CD14-positive monocyte (primary cell): Measurements from ENCODE around the gene NDST1. TPM values are rescaled to one million over a fixed set of nuclear protein-coding genes. Genes with fewer than 3 reads are reported as not detected.

Experiments
- DNase-seq, 3 donors: peaks; one replicate each; pipeline ENCODE4 v3.0.0-alpha.2; 2011 to 2022
- H2AFZ ChIP-seq: 2 replicates; pipeline ENCODE4 v1.6.0; 2012; ENCODE audit warnings: mild to moderate bottlenecking, low read depth, low read length, inconsistent platforms; ENCODE audit not compliant: insufficient read depth, poor library complexity, severe bottlenecking
- H3K27ac ChIP-seq, 2 donors: 1 replicate in 1 of 2; 2 replicates in 1 of 2; pipeline ENCODE4 v1.5.1; 2012 to 2013; ENCODE audit warnings: low read length in 2 of 2, control low read depth in 1 of 2, inconsistent platforms in 1 of 2, low read depth in 1 of 2, mild to moderate bottlenecking in 1 of 2
- H3K27me3 ChIP-seq, 2 donors: one replicate each; pipeline versions ENCODE4 v1.6.0 to v1.6.1; 2011 to 2013; ENCODE audit warnings: low read length in 2 of 2; ENCODE audit not compliant: control insufficient read depth in 2 of 2, insufficient read depth in 2 of 2
- H3K36me3 ChIP-seq, 2 donors: replicated peaks in 1 of 2; 1 replicate in 1 of 2; 2 replicates in 1 of 2; pipeline versions ENCODE4 v1.5.1 to v1.6.1; 2012 to 2013; ENCODE audit warnings: low read length in 2 of 2, control low read depth in 1 of 2, inconsistent platforms in 1 of 2, mild to moderate bottlenecking in 1 of 2; ENCODE audit not compliant: insufficient read depth in 2 of 2, control insufficient read depth in 1 of 2
- H3K4me1 ChIP-seq, 2 donors: 1 replicate in 1 of 2; 2 replicates in 1 of 2; pipeline versions ENCODE4 v1.5.1 to v1.6.1; 2012 to 2013; ENCODE audit warnings: low read length in 2 of 2, control low read depth in 1 of 2, inconsistent platforms in 1 of 2, mild to moderate bottlenecking in 1 of 2, moderate library complexity in 1 of 2; ENCODE audit not compliant: insufficient read depth in 2 of 2, control insufficient read depth in 1 of 2
- H3K4me2 ChIP-seq: replicated peaks from 2 replicates; pipeline ENCODE3; 2012; ENCODE audit warnings: low read length, moderate library complexity, mild to moderate bottlenecking; ENCODE audit not compliant: poor library complexity, severe bottlenecking; ENCODE audit errors: extremely low read depth
- H3K4me3 ChIP-seq, 3 experiments: fragments of 200-600 bp in 1 of 3; sonication (generic) in 1 of 3; replicated peaks in 1 of 3; 1 replicate in 2 of 3; 2 replicates in 1 of 3; pipeline ENCODE4 v1.5.1; 2011 to 2013; ENCODE audit warnings: low read length in 3 of 3, mild to moderate bottlenecking in 3 of 3, control low read depth in 2 of 3, low read depth in 2 of 3, inconsistent platforms in 1 of 3, moderate library complexity in 1 of 3
- H3K79me2 ChIP-seq: 2 replicates; pipeline ENCODE4 v1.6.0; 2012; ENCODE audit warnings: mild to moderate bottlenecking, control low read depth, inconsistent platforms, low read length, moderate library complexity; ENCODE audit not compliant: insufficient read depth
- H3K9ac ChIP-seq: 2 replicates; pipeline ENCODE4 v1.6.0; 2017; ENCODE audit warnings: low read length, mild to moderate bottlenecking; ENCODE audit not compliant: insufficient read depth, poor library complexity, severe bottlenecking
- H3K9me3 ChIP-seq, 2 donors: replicated peaks in 1 of 2; 1 replicate in 1 of 2; 2 replicates in 1 of 2; pipeline versions ENCODE4 v1.5.1 to v1.6.1; 2012 to 2013; ENCODE audit warnings: low read length in 2 of 2, control low read depth in 1 of 2; ENCODE audit not compliant: control insufficient read depth in 1 of 2, insufficient read depth in 1 of 2
- H4K20me1 ChIP-seq: 2 replicates; pipeline ENCODE4 v1.6.0; 2012; ENCODE audit warnings: mild to moderate bottlenecking, low read length, control low read depth, moderate library complexity; ENCODE audit not compliant: insufficient read depth
- H3K27ac Mint-ChIP-seq, 7 donors: one replicate each; pipeline ENCODE4 v1.8.0; 2020; ENCODE audit warnings: mild to moderate bottlenecking in 7 of 7, mixed read lengths in 7 of 7, moderate library complexity in 6 of 7, inconsistent platforms in 2 of 7
- H3K27me3 Mint-ChIP-seq, 3 donors: one replicate each; pipeline ENCODE4 v1.8.0; 2021 to 2022; ENCODE audit warnings: low read depth in 3 of 3, mild to moderate bottlenecking in 3 of 3, mixed read lengths in 3 of 3, moderate library complexity in 3 of 3, inconsistent platforms in 1 of 3
- H3K36me3 Mint-ChIP-seq, 2 donors: one replicate each; pipeline ENCODE4 v1.8.0; 2020; ENCODE audit warnings: mixed read lengths in 2 of 2, inconsistent platforms in 1 of 2, mild to moderate bottlenecking in 1 of 2
- H3K4me1 Mint-ChIP-seq: one replicate; pipeline ENCODE4 v1.8.0; 2020; ENCODE audit warnings: mild to moderate bottlenecking, mixed read lengths
- H3K4me3 Mint-ChIP-seq, 2 donors: one replicate each; pipeline ENCODE4 v1.8.0; 2020; ENCODE audit warnings: mild to moderate bottlenecking in 2 of 2, mixed read lengths in 2 of 2, moderate library complexity in 1 of 2
- H3K9me3 Mint-ChIP-seq, 7 donors: one replicate each; pipeline ENCODE4 v1.8.0; 2020 to 2022; ENCODE audit warnings: mixed read lengths in 7 of 7, mild to moderate bottlenecking in 6 of 7, moderate library complexity in 6 of 7, inconsistent platforms in 2 of 7
- WGBS: methylation state at CpG from one replicate; pipeline ENCODE4 v1.1.5; 2013; ENCODE audit warnings: missing lambda C conversion rate; ENCODE audit not compliant: insufficient coverage; 5-methylcytosine and 5-hydroxymethylcytosine counted together
- intact Hi-C, 2 donors: fragments of 100-400 bp; cut with micrococcal nuclease; formaldehyde crosslinking; loops; one replicate each; pipeline versions ENCODE4 v1.15.0 to v1.15.1; 2023
- polyA plus RNA-seq, 3 donors: library from polyadenylated mRNA; depleted of rRNA in 1 of 3; unstranded in 2 of 3; stranded (reverse) in 1 of 3; fragments of 300-500 nt in 2 of 3; fragments of >200 nt in 1 of 3; fragmentation: Illumina TruSeq in 2 of 3; gene quantifications; 1 replicate in 2 of 3; 2 replicates in 1 of 3; pipeline ENCODE4 v1.2.3, GENCODE V29; 2012 to 2021
- TF ChIP-seq, protein P1 (sequence below): fragments of 200-600 bp; IDR thresholded peaks from one replicate; pipeline ENCODE4 v1.8.0; 2022; ENCODE audit warnings: antibody characterized with exemption, mild to moderate bottlenecking

The NDST1 gene
- polyA plus RNA-seq, 3 donors, result 7.0 to 18.9 (median 7.5) TPM

DNA sequence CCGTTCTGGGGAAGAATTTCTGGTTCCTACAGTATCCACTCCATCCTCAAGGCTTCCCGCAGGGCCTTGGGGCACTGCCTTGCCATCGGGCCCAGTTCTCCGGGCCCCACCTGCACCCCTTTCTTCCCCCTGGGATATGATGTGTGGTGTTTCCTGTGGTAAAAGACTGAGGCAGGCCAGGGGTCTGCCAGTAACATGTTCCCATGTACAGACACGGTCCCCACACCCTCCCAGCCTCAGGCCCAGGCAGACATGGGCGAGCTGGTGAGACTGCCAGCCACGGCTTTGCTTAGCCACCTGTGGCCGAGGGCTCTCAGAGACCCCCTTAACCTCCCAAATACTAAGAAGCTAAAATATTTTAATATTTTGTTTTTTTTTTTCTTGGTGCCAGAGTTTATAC, 46.0 kb downstream of the NDST1 start:
- H3K27me3 Mint-ChIP-seq, result peaks cover 0 to 3% (median 0%) of the 10 kb centered on the region in 3 donors

DNA sequence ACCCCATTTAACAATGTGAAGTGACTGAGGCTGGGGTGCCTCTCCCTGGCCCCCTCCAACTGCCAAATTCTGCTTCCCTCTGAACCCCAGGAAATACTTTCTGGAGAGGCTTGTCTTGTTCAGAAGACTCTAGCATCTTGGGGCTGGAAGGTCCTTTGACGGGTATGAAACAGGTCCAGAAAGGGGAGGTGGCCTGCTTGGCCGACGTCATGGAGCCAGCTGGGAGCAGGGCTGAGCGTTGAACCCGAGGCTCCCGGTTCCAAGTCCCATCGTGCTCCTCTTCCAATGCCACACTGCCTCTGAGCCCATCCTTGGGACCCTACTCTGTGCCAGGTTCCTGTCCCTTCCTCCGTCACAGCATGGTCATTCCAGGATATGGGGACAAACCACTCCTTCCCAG, 46.9 kb downstream of the NDST1 start:
- Histone ChIP-seq H3K27ac (no peak overlapping the region), H3K9ac (no peak overlapping the region), H3K9me3 (no peaks in the 10 kb centered on the region), H3K4me1 (no peaks in the 10 kb centered on the region), H2AFZ (no peak overlapping the region), H3K27me3 (no peaks in the 10 kb centered on the region), H3K4me2 (no peak overlapping the region), H3K4me3 (no peak overlapping the region), H4K20me1 (no peaks in the 10 kb centered on the region), H3K79me2 (no peaks in the 10 kb centered on the region), H3K36me3 (peaks cover 69 to 70% of the 10 kb centered on the region in 2 donors)
- intact Hi-C loops, result loop anchor here in 1 of 2 donors (5.0 kb wide), 1 partner anchor 102 kb away; no protein-coding TSS in a partner anchor
- peaks cover 65 to 68% of the 10 kb centered on the region in 2 donors for H3K36me3 Mint-ChIP-seq
- peaks cover 0 to 2% (median 0%) of the 10 kb centered on the region in 7 donors for H3K9me3 Mint-ChIP-seq
- H3K4me1 Mint-ChIP-seq, result no peaks in the 10 kb centered on the region
- TF ChIP-seq, protein P1, sequence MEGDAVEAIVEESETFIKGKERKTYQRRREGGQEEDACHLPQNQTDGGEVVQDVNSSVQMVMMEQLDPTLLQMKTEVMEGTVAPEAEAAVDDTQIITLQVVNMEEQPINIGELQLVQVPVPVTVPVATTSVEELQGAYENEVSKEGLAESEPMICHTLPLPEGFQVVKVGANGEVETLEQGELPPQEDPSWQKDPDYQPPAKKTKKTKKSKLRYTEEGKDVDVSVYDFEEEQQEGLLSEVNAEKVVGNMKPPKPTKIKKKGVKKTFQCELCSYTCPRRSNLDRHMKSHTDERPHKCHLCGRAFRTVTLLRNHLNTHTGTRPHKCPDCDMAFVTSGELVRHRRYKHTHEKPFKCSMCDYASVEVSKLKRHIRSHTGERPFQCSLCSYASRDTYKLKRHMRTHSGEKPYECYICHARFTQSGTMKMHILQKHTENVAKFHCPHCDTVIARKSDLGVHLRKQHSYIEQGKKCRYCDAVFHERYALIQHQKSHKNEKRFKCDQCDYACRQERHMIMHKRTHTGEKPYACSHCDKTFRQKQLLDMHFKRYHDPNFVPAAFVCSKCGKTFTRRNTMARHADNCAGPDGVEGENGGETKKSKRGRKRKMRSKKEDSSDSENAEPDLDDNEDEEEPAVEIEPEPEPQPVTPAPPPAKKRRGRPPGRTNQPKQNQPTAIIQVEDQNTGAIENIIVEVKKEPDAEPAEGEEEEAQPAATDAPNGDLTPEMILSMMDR, result no peak
- H3K4me3 Mint-ChIP-seq, result no peak overlapping the region
- peak overlapping the region in 1 of 7 donors; percentile 5 for H3K27ac Mint-ChIP-seq
- no peak for DNase-seq
- WGBS, result 94% methylated on average over 8 of the region's 8 CpGs
- H3K27me3 Mint-ChIP-seq, result peaks cover 0 to 4% (median 0%) of the 10 kb centered on the region in 3 donors

More for the DNA sequence above, 46.0 kb downstream of the NDST1 start:
- no peak overlapping the region for H3K9ac ChIP-seq
- H3K36me3 Mint-ChIP-seq, result peaks cover 75 to 78% of the 10 kb centered on the region in 2 donors
- no peaks in the 10 kb centered on the region for H3K27me3 ChIP-seq
- no peak overlapping the region for H3K27ac ChIP-seq
- H2AFZ ChIP-seq, result no peak overlapping the region
- no CpG with 5 or more reads among the region's 8 CpGs for WGBS
- DNase-seq, result no peak
- peaks cover 0 to 2% (median 0%) of the 10 kb centered on the region in 7 donors for H3K9me3 Mint-ChIP-seq
- no peak overlapping the region for H3K4me2 ChIP-seq
- no peaks in the 10 kb centered on the region for H4K20me1 ChIP-seq
- no peaks in the 10 kb centered on the region for H3K4me1 ChIP-seq
- H3K79me2 ChIP-seq, result no peaks in the 10 kb centered on the region
- H3K4me1 Mint-ChIP-seq, result no peaks in the 10 kb centered on the region
- no peaks in the 10 kb centered on the region for H3K9me3 ChIP-seq
- H3K36me3 ChIP-seq, result peaks cover 77 to 80% of the 10 kb centered on the region in 2 donors
- TF ChIP-seq, protein P1, result no peak
- H3K4me3 ChIP-seq, result no peak overlapping the region
- H3K27ac Mint-ChIP-seq, result peak overlapping the region in 1 of 7 donors; percentile 30
- intact Hi-C loops, result no loop called here
- H3K4me3 Mint-ChIP-seq, result no peak overlapping the region
